HepG2 (cell line): ENCODE measurements around the gene MLLT10. TPM values are rescaled to one million over a fixed set of nuclear protein-coding genes. Genes with fewer than 3 reads are reported as not detected.
A peak's percentile ranks its signal among the peaks of the same experiment; 100 is the strongest.

Experiments
- FOXK2 ChIP-seq: fragments of 450-650 bp; IDR thresholded peaks from 2 replicates; pipeline ENCODE4 v1.6.1; 2016
- JUND ChIP-seq: sonication (generic); formaldehyde crosslinking; IDR thresholded peaks from 2 replicates; pipeline ENCODE4 v1.8.0; 2022; ENCODE audit warnings: mild to moderate bottlenecking, missing genetic modification reagents
- MXI1 ChIP-seq: IDR thresholded peaks from 3 replicates; pipeline ENCODE4 v1.6.1; 2012; ENCODE audit warnings: low read depth, low read length, inconsistent platforms, borderline replicate concordance
- PCBP1 ChIP-seq: fragments of 200-400 bp; formaldehyde crosslinking; IDR thresholded peaks from 2 replicates; pipeline ENCODE4 v1.6.1; 2017; ENCODE audit warnings: mild to moderate bottlenecking, low read depth, low read length, borderline replicate concordance
- SNAPC2 ChIP-seq: sonication (generic); formaldehyde crosslinking; IDR thresholded peaks from 2 replicates; pipeline ENCODE4 v1.8.1; 2022; ENCODE audit warnings: mild to moderate bottlenecking, missing genetic modification reagents
- ZBTB21 ChIP-seq: sonication (generic); formaldehyde crosslinking; IDR thresholded peaks from 2 replicates; pipeline ENCODE4 v1.4.0; 2020; ENCODE audit warnings: missing genetic modification reagents
- ZFP82 ChIP-seq: sonication (generic); formaldehyde crosslinking; IDR thresholded peaks from 2 replicates; pipeline ENCODE4 v1.5.1; 2020; ENCODE audit warnings: mild to moderate bottlenecking, missing genetic modification reagents, borderline replicate concordance
- ZNF143 ChIP-seq: sonication (generic); formaldehyde crosslinking; IDR thresholded peaks from 2 replicates; pipeline ENCODE4 v1.4.0; 2020; ENCODE audit warnings: missing genetic modification reagents
- ZNF256 ChIP-seq: sonication (generic); formaldehyde crosslinking; conservative IDR thresholded peaks from 2 replicates; pipeline ENCODE4 v1.4.0; 2020; ENCODE audit warnings: missing genetic modification reagents
- ZNF776 ChIP-seq: sonication (generic); formaldehyde crosslinking; IDR thresholded peaks from 2 replicates; pipeline ENCODE4 v1.4.0; 2020; ENCODE audit warnings: mild to moderate bottlenecking, missing genetic modification reagents
- ZSCAN20 ChIP-seq: sonication (generic); formaldehyde crosslinking; IDR thresholded peaks from 2 replicates; pipeline ENCODE4 v1.4.0; 2020; ENCODE audit warnings: missing genetic modification reagents, mild to moderate bottlenecking, borderline replicate concordance
- ZZZ3 ChIP-seq: sonication (generic); formaldehyde crosslinking; IDR thresholded peaks from 2 replicates; pipeline ENCODE4 v1.4.0; 2020; ENCODE audit warnings: missing genetic modification reagents, mild to moderate bottlenecking, borderline replicate concordance
- polyA plus RNA-seq, 8 experiments: library from polyadenylated mRNA; depleted of rRNA in 3 of 8; stranded (reverse) in 7 of 8; unstranded in 1 of 8; fragments of >200 nt; fragmentation: Illumina TruSeq in 4 of 8; extraction: Trizol in 4 of 8; gene quantifications; 2 replicates each; pipeline versions ENCODE4 v1.2.1 to v1.2.3, GENCODE V29; 2011 to 2016; ENCODE audit warnings: low read depth in 4 of 8, missing spikeins in 1 of 8, mixed read lengths in 1 of 8; ENCODE audit not compliant: insufficient read depth in 1 of 8
- total RNA-seq, 5 experiments: library from RNA; depleted of rRNA; stranded (reverse); fragments of >200 nt; fragmentation: Illumina TruSeq; extraction: Trizol; gene quantifications; 2 replicates each; pipeline ENCODE4 v1.2.3, GENCODE V29; 2016; ENCODE audit warnings: low read depth in 1 of 5
- TF ChIP-seq, protein P1 (sequence below): sonication (generic); formaldehyde crosslinking; IDR thresholded peaks from 2 replicates; pipeline ENCODE4 v1.4.0; 2020; ENCODE audit warnings: missing genetic modification reagents; ENCODE audit errors: not compliant biosample characterization
- TF ChIP-seq, protein P2 (sequence below): sonication (generic); formaldehyde crosslinking; IDR thresholded peaks from 2 replicates; pipeline ENCODE4 v1.4.0; 2020; ENCODE audit warnings: missing genetic modification reagents, mild to moderate bottlenecking, borderline replicate concordance
- TF ChIP-seq, protein P3 (sequence below): sonication (generic); formaldehyde crosslinking; IDR thresholded peaks from 2 replicates; pipeline ENCODE4 v1.9.0; 2021; ENCODE audit warnings: missing genetic modification reagents, borderline replicate concordance
- TF ChIP-seq, protein P4 (sequence below): sonication (generic); formaldehyde crosslinking; IDR thresholded peaks from 2 replicates; pipeline ENCODE4 v1.4.0; 2020; ENCODE audit warnings: mild to moderate bottlenecking, missing genetic modification reagents
- TF ChIP-seq, protein P5 (sequence below): sonication (generic); formaldehyde crosslinking; IDR thresholded peaks from 2 replicates; pipeline ENCODE4 v1.4.0; 2020; ENCODE audit warnings: mild to moderate bottlenecking, missing genetic modification reagents

MLLT10 gene
- total and polyA plus RNA-seq, 2 of the 13 experiments (the other 11 are each of a cell fraction or from before 2014, with no cell fraction given): 51.3 to 84.1 TPM

DNA sequence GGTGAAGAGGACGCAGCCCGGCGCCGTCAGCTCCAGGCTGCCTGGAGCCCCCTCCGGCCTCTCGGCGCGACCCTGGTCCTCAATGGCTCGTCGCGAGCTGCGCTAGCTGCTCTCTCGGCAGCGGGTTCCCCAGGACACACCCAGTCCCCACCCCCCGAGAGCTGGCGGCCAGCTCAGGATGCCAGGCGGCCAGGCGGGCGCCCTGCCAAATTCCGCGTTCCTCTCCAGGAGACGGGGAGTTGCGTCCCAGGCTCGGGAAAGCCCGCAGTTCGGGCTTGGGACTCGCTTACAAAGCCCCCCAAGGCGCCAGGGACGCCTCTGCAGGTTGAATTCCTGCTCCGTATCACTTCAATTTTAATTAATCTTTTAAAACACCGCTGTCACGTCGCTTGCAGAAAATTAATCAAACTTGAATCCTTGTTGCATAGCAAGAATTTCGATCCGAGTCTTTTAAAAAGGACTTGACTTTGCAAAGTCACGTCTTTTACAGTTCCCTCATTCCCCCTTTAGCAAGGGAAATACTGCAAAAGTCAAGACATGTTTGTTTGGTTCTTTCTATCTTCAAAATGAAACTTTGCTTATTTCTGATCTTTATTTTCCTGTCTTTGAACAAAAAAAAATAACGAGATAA is 36.7 kb upstream of the MLLT10 start (continued):
- TF ChIP-seq, protein P1, sequence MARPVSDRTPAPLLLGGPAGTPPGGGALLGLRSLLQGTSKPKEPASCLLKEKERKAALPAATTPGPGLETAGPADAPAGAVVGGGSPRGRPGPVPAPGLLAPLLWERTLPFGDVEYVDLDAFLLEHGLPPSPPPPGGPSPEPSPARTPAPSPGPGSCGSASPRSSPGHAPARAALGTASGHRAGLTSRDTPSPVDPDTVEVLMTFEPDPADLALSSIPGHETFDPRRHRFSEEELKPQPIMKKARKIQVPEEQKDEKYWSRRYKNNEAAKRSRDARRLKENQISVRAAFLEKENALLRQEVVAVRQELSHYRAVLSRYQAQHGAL: no peak
- no peak for TF ChIP-seq JUND (CRISPR knock-in tag)
- TF ChIP-seq SNAPC2 (CRISPR knock-in tag): no peak
- TF ChIP-seq, protein P2, sequence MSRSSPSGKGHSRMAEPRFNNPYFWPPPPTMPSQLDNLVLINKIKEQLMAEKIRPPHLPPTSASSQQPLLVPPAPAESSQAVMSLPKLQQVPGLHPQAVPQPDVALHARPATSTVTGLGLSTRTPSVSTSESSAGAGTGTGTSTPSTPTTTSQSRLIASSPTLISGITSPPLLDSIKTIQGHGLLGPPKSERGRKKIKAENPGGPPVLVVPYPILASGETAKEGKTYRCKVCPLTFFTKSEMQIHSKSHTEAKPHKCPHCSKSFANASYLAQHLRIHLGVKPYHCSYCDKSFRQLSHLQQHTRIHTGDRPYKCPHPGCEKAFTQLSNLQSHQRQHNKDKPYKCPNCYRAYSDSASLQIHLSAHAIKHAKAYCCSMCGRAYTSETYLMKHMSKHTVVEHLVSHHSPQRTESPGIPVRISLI (CRISPR knock-in tag): no peak
- 0 out of 2 replicates have a peak, but pooled peaks have one; percentile 46 for TF ChIP-seq PCBP1
- TF ChIP-seq MXI1: peak; percentile 76; the same call in 1 of the 3 replicates
- TF ChIP-seq ZNF776 (CRISPR knock-in tag): no peak
- TF ChIP-seq, protein P3, sequence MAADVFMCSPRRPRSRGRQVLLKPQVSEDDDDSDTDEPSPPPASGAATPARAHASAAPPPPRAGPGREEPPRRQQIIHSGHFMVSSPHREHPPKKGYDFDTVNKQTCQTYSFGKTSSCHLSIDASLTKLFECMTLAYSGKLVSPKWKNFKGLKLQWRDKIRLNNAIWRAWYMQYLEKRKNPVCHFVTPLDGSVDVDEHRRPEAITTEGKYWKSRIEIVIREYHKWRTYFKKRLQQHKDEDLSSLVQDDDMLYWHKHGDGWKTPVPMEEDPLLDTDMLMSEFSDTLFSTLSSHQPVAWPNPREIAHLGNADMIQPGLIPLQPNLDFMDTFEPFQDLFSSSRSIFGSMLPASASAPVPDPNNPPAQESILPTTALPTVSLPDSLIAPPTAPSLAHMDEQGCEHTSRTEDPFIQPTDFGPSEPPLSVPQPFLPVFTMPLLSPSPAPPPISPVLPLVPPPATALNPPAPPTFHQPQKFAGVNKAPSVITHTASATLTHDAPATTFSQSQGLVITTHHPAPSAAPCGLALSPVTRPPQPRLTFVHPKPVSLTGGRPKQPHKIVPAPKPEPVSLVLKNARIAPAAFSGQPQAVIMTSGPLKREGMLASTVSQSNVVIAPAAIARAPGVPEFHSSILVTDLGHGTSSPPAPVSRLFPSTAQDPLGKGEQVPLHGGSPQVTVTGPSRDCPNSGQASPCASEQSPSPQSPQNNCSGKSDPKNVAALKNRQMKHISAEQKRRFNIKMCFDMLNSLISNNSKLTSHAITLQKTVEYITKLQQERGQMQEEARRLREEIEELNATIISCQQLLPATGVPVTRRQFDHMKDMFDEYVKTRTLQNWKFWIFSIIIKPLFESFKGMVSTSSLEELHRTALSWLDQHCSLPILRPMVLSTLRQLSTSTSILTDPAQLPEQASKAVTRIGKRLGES: no peak
- no peak for TF ChIP-seq ZZZ3 (CRISPR knock-in tag)
- no peak for TF ChIP-seq ZNF256 (CRISPR knock-in tag)
- no peak for TF ChIP-seq ZBTB21 (CRISPR knock-in tag)
- TF ChIP-seq FOXK2: no peak
- TF ChIP-seq, protein P4, sequence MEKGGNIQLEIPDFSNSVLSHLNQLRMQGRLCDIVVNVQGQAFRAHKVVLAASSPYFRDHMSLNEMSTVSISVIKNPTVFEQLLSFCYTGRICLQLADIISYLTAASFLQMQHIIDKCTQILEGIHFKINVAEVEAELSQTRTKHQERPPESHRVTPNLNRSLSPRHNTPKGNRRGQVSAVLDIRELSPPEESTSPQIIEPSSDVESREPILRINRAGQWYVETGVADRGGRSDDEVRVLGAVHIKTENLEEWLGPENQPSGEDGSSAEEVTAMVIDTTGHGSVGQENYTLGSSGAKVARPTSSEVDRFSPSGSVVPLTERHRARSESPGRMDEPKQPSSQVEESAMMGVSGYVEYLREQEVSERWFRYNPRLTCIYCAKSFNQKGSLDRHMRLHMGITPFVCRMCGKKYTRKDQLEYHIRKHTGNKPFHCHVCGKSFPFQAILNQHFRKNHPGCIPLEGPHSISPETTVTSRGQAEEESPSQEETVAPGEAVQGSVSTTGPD: no peak; the same call in 1 of the 2 replicates
- no peak for TF ChIP-seq ZFP82 (CRISPR knock-in tag)
- TF ChIP-seq ZNF143: peak; percentile 17; the same call in 1 of the 2 replicates
- TF ChIP-seq, protein P5, sequence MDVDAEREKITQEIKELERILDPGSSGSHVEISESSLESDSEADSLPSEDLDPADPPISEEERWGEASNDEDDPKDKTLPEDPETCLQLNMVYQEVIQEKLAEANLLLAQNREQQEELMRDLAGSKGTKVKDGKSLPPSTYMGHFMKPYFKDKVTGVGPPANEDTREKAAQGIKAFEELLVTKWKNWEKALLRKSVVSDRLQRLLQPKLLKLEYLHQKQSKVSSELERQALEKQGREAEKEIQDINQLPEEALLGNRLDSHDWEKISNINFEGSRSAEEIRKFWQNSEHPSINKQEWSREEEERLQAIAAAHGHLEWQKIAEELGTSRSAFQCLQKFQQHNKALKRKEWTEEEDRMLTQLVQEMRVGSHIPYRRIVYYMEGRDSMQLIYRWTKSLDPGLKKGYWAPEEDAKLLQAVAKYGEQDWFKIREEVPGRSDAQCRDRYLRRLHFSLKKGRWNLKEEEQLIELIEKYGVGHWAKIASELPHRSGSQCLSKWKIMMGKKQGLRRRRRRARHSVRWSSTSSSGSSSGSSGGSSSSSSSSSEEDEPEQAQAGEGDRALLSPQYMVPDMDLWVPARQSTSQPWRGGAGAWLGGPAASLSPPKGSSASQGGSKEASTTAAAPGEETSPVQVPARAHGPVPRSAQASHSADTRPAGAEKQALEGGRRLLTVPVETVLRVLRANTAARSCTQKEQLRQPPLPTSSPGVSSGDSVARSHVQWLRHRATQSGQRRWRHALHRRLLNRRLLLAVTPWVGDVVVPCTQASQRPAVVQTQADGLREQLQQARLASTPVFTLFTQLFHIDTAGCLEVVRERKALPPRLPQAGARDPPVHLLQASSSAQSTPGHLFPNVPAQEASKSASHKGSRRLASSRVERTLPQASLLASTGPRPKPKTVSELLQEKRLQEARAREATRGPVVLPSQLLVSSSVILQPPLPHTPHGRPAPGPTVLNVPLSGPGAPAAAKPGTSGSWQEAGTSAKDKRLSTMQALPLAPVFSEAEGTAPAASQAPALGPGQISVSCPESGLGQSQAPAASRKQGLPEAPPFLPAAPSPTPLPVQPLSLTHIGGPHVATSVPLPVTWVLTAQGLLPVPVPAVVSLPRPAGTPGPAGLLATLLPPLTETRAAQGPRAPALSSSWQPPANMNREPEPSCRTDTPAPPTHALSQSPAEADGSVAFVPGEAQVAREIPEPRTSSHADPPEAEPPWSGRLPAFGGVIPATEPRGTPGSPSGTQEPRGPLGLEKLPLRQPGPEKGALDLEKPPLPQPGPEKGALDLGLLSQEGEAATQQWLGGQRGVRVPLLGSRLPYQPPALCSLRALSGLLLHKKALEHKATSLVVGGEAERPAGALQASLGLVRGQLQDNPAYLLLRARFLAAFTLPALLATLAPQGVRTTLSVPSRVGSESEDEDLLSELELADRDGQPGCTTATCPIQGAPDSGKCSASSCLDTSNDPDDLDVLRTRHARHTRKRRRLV (CRISPR knock-in tag): no peak; the same call in 1 of the 2 replicates
- TF ChIP-seq ZSCAN20: no peak
